ENCODE data around the gene CDK14. TPM values are rescaled to one million over a fixed set of nuclear protein-coding genes. Genes with fewer than 3 reads are reported as not detected.

CDK14 gene
- total RNA-seq, 2 experiments from 2014 or later, result not detected

GRCh38 chr7:90816511-90817142 lies 220.5 kb downstream of the CDK14 start:
- CTCF ChIA-PET, result no interaction called here
- POLR2A ChIA-PET, result no interaction called here
- Mint-ChIP-seq H3K27me3 (no peaks in the 10 kb centered on the region), H3K4me3 (no peak overlapping the region), H3K36me3 (ENCODE audit: low read depth) (no peaks in the 10 kb centered on the region), H3K27ac (no peak overlapping the region), H3K9me3 (peaks cover 10% of the 10 kb centered on the region), H3K4me1 (peaks cover 3% of the 10 kb centered on the region)
- DNase-seq, result no peak

- ChIA-PET POLR2A (no interaction called here), CTCF (no interaction called here)
- H3K36me3 Mint-ChIP-seq (ENCODE audit: low read depth), result no peaks in the 10 kb centered on the region
- no peaks in the 10 kb centered on the region for H3K27me3 Mint-ChIP-seq
- DNase-seq, result no peak
- no peak overlapping the region for H3K4me3 Mint-ChIP-seq
- no peak overlapping the region for H3K27ac Mint-ChIP-seq
- peaks cover 10% of the 10 kb centered on the region for H3K9me3 Mint-ChIP-seq
- peaks cover 3% of the 10 kb centered on the region for H3K4me1 Mint-ChIP-seq
Measured at GRCh38 chr7:90817151-90817550, 221.0 kb downstream of the CDK14 start.

- Mint-ChIP-seq H3K4me3 (no peak overlapping the region), H3K36me3 (ENCODE audit: low read depth) (no peaks in the 10 kb centered on the region), H3K27me3 (no peaks in the 10 kb centered on the region), H3K4me1 (peaks cover 3% of the 10 kb centered on the region), H3K9me3 (peaks cover 10% of the 10 kb centered on the region), H3K27ac (no peak overlapping the region)
- DNase-seq, result no peak
- ChIA-PET CTCF (no interaction called here), POLR2A (no interaction called here)
Measured at GRCh38 chr7:90817846-90818245, 221.7 kb downstream of the CDK14 start.

- no peaks in the 10 kb centered on the region for H3K36me3 Mint-ChIP-seq (ENCODE audit: low read depth)
- no peak overlapping the region for H3K4me3 Mint-ChIP-seq
- peaks cover 3% of the 10 kb centered on the region for H3K4me1 Mint-ChIP-seq
- ChIA-PET POLR2A (no interaction called here), CTCF (no interaction called here)
- H3K27me3 Mint-ChIP-seq, result no peaks in the 10 kb centered on the region
- H3K9me3 Mint-ChIP-seq, result peaks cover 10% of the 10 kb centered on the region
- no peak overlapping the region for H3K27ac Mint-ChIP-seq
- no peak for DNase-seq
Measured at GRCh38 chr7:90818341-90818740, 222.2 kb downstream of the CDK14 start.

GRCh38 chr7:90821961-90822620 lies 226.0 kb downstream of the CDK14 start:
- POLR2A ChIA-PET, result no interaction called here
- DNase-seq, result no peak
- Mint-ChIP-seq H3K27me3 (no peaks in the 10 kb centered on the region), H3K4me1 (no peaks in the 10 kb centered on the region), H3K4me3 (no peak overlapping the region), H3K9me3 (peaks cover 5% of the 10 kb centered on the region), H3K27ac (no peak overlapping the region), H3K36me3 (ENCODE audit: low read depth) (no peaks in the 10 kb centered on the region)
- CTCF ChIA-PET, result no interaction called here

GRCh38 chr7:90824386-90825307 lies 228.5 kb downstream of the CDK14 start:
- no peaks in the 10 kb centered on the region for H3K36me3 Mint-ChIP-seq (ENCODE audit: low read depth)
- DNase-seq, result no peak
- H3K4me1 Mint-ChIP-seq, result no peaks in the 10 kb centered on the region
- no peaks in the 10 kb centered on the region for H3K27me3 Mint-ChIP-seq
- H3K9me3 Mint-ChIP-seq, result peaks cover 13% of the 10 kb centered on the region
- ChIA-PET CTCF (no interaction called here), POLR2A (no interaction called here)
- H3K27ac Mint-ChIP-seq, result no peak overlapping the region
- no peak overlapping the region for H3K4me3 Mint-ChIP-seq

- H3K4me3 Mint-ChIP-seq, result no peak overlapping the region
Measured at GRCh38 chr7:90825779-90826178, 229.7 kb downstream of the CDK14 start.

GRCh38 chr7:90828601-90829000 lies 232.5 kb downstream of the CDK14 start:
- H3K36me3 Mint-ChIP-seq (ENCODE audit: low read depth), result no peaks in the 10 kb centered on the region
- H3K4me1 Mint-ChIP-seq, result no peaks in the 10 kb centered on the region
- H3K4me3 Mint-ChIP-seq, result no peak overlapping the region
- no peak overlapping the region for H3K27ac Mint-ChIP-seq
- no peaks in the 10 kb centered on the region for H3K27me3 Mint-ChIP-seq
- CTCF ChIA-PET, result no interaction called here
- DNase-seq, result no peak
- peaks cover 11% of the 10 kb centered on the region for H3K9me3 Mint-ChIP-seq
- POLR2A ChIA-PET, result no interaction called here

More at GRCh38 chr7:90825779-90826178, 229.7 kb downstream of the CDK14 start:
- H3K27ac Mint-ChIP-seq, result no peak overlapping the region
- DNase-seq, result no peak
- H3K4me1 Mint-ChIP-seq, result no peaks in the 10 kb centered on the region
- POLR2A ChIA-PET, result no interaction called here
- CTCF ChIA-PET, result no interaction called here
- H3K36me3 Mint-ChIP-seq (ENCODE audit: low read depth), result no peaks in the 10 kb centered on the region
- no peaks in the 10 kb centered on the region for H3K27me3 Mint-ChIP-seq
- peaks cover 11% of the 10 kb centered on the region for H3K9me3 Mint-ChIP-seq

GRCh38 chr7:90830308-90830707 lies 234.2 kb downstream of the CDK14 start:
- no peaks in the 10 kb centered on the region for H3K4me1 Mint-ChIP-seq
- H3K27ac Mint-ChIP-seq, result no peak overlapping the region
- H3K9me3 Mint-ChIP-seq, result peaks cover 11% of the 10 kb centered on the region
- no peaks in the 10 kb centered on the region for H3K36me3 Mint-ChIP-seq (ENCODE audit: low read depth)
- ChIA-PET POLR2A (no interaction called here), CTCF (no interaction called here)
- no peak overlapping the region for H3K4me3 Mint-ChIP-seq
- H3K27me3 Mint-ChIP-seq, result no peaks in the 10 kb centered on the region
- DNase-seq, result no peak

- H3K27ac Mint-ChIP-seq, result no peak overlapping the region
- DNase-seq, result no peak
- H3K27me3 Mint-ChIP-seq, result no peaks in the 10 kb centered on the region
- CTCF ChIA-PET, result no interaction called here
- POLR2A ChIA-PET, result no interaction called here
- H3K36me3 Mint-ChIP-seq (ENCODE audit: low read depth), result no peaks in the 10 kb centered on the region
- H3K4me3 Mint-ChIP-seq, result no peak overlapping the region
- no peaks in the 10 kb centered on the region for H3K4me1 Mint-ChIP-seq
- H3K9me3 Mint-ChIP-seq, result peaks cover 13% of the 10 kb centered on the region
Measured at GRCh38 chr7:90832726-90833125, 236.6 kb downstream of the CDK14 start.

GRCh38 chr7:90833443-90833842 lies 237.3 kb downstream of the CDK14 start:
- no peaks in the 10 kb centered on the region for H3K36me3 Mint-ChIP-seq (ENCODE audit: low read depth)
- no peak for DNase-seq
- no peak overlapping the region for H3K27ac Mint-ChIP-seq
- peaks cover 16% of the 10 kb centered on the region for H3K9me3 Mint-ChIP-seq
- no peaks in the 10 kb centered on the region for H3K4me1 Mint-ChIP-seq
- H3K27me3 Mint-ChIP-seq, result no peaks in the 10 kb centered on the region
- CTCF ChIA-PET, result no interaction called here
- no peak overlapping the region for H3K4me3 Mint-ChIP-seq
- POLR2A ChIA-PET, result no interaction called here

GRCh38 chr7:90834771-90835170 lies 238.7 kb downstream of the CDK14 start:
- DNase-seq, result no peak
- Mint-ChIP-seq H3K36me3 (ENCODE audit: low read depth) (no peaks in the 10 kb centered on the region), H3K4me1 (no peaks in the 10 kb centered on the region), H3K9me3 (peaks cover 16% of the 10 kb centered on the region), H3K4me3 (no peak overlapping the region), H3K27me3 (no peaks in the 10 kb centered on the region), H3K27ac (no peak overlapping the region)
- POLR2A ChIA-PET, result no interaction called here
- CTCF ChIA-PET, result no interaction called here

- POLR2A ChIA-PET, result no interaction called here
- Mint-ChIP-seq H3K27me3 (no peaks in the 10 kb centered on the region), H3K4me1 (no peaks in the 10 kb centered on the region), H3K4me3 (no peak overlapping the region), H3K27ac (no peak overlapping the region), H3K9me3 (peaks cover 14% of the 10 kb centered on the region), H3K36me3 (ENCODE audit: low read depth) (no peaks in the 10 kb centered on the region)
- no peak for DNase-seq
- CTCF ChIA-PET, result no interaction called here
Measured at GRCh38 chr7:90835861-90836260, 239.7 kb downstream of the CDK14 start.

GRCh38 chr7:90836937-90837336 lies 240.8 kb downstream of the CDK14 start:
- Mint-ChIP-seq H3K27ac (no peak overlapping the region), H3K27me3 (no peaks in the 10 kb centered on the region), H3K36me3 (ENCODE audit: low read depth) (no peaks in the 10 kb centered on the region), H3K4me1 (no peaks in the 10 kb centered on the region), H3K4me3 (no peak overlapping the region), H3K9me3 (peaks cover 14% of the 10 kb centered on the region)
- POLR2A ChIA-PET, result no interaction called here
- no peak for DNase-seq
- CTCF ChIA-PET, result no interaction called here
